ENCODE measurements around the gene CLBA1.
"Not testable (repeated sequence)": the region's sequence is repeated elsewhere in the genome, so short reads cannot be mapped to it uniquely, and the experiment has no call there.

CLBA1 gene

DNA sequence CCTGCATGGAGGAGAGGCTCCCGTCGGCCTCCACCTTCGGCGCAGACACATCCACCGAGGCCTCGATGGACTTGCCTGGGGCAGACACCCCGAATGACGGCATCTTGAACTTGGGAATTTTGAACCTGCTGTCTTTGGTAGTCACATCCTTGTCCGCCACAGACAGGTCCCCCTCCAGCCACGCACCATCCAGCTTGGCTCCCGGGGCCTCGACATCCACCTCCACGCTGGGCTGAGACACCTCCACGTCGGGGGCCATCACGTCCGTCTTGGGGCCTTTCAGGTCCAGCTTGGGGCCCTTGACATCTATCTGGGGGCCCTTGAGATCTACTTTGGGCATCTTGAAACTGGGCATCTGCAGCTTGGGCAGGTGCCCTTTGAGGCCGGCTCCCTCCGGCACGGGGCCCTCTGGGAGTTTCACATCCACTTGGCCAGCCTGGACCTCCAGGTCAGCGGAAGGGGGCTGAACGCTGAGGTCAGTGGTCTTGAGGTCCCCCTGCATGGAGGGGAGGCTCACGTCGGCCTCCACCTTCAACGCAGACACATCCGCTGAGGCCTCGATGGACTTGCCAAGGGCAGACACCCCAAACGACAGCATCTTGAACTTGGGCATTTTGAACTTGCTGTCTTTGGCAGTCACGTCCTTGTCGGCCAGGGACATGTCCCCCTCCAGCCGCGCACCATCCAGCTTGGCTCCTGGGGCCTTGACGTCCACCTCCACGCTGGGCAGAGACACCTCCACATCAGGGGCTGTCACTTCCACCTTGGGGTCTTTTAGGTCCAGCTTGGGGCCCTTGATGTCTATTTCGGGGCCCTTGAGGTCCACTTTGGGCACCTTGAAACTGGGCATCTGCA, 37.5 kb upstream of the CLBA1 start:
- not testable (repeated sequence) for DNase-seq

DNA sequence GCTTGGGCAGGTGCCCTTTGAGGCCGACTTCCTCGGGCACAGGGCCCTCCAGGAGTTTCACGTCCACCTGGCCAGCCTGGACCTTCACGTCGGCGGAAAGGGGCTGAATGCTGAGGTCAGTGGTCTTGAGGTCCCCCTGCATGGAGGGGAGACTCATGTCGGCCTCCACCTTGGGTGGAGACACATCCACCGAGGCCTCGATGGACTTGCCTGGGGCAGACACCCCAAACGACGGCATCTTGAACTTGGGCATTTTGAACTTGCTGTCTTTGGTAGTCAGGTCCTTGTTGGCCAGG, 36.9 kb upstream of the CLBA1 start:
- no peak for DNase-seq

DNA sequence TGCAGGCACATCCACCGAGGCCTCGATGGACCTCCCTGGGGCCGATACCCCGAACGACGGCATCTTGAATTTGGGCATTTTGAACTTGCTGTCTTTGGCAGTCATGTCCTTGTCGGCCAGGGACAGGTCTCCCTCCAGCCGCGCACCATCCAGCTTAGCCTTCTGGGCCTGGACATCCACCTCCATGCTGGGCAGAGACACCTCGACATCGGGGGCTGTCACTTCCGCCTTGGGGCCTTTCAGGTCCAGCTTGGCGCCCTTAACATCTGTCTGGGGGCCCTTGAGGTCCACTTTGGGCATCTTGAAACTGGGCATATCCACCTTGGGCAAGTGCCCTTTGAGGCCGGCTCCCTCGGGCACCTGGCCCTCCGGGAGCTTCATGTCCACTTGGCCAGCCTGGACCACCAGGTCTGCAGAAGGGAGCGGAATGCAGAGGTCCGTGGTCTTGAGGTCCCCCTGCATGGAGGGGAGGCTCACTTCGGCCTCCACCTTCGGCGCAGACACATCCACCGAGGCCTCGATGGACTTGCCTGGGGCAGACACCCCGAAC, 36.1 kb upstream of the CLBA1 start:
- DNase-seq, result not testable (repeated sequence)

DNA sequence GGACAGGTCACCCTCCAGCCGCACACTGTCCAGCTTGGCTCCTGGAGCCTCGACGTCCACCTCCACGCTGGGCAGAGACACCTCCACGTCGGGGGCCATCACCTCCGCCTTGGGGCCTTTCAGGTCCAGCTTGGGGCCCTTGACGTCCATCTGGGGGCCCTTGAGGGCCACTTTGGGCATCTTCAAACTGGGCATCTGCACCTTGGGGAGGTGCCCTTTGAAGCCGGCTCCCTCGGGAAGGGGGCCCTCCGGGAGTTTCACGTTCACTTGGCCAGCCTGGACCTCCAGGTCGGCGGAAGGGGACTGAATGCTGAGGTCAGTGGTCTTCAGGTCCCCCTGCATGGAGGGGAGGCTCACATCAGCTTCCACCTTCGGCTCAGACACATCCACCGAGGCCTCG, 35.6 kb upstream of the CLBA1 start:
- no peak for DNase-seq

DNA sequence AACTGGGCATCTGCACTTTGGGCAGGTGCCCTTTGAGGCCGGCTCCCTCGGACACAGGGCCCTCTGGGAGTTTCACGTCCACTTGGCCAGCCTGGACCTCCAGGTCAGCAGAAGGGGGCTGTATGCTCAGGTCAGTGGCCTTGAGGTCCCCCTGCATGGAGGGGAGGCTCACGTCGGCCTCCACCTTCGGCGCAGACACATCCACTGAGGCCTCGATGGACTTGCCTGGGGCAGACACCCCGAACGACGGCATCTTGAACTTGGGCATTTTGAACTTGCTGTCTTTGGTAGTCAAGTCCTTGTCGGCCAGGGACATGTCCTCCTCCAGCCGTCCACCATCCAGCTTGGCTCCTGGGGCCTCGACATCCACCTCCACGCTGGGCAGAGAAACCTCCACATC, 34.9 kb upstream of the CLBA1 start:
- DNase-seq, result not testable (repeated sequence)

DNA sequence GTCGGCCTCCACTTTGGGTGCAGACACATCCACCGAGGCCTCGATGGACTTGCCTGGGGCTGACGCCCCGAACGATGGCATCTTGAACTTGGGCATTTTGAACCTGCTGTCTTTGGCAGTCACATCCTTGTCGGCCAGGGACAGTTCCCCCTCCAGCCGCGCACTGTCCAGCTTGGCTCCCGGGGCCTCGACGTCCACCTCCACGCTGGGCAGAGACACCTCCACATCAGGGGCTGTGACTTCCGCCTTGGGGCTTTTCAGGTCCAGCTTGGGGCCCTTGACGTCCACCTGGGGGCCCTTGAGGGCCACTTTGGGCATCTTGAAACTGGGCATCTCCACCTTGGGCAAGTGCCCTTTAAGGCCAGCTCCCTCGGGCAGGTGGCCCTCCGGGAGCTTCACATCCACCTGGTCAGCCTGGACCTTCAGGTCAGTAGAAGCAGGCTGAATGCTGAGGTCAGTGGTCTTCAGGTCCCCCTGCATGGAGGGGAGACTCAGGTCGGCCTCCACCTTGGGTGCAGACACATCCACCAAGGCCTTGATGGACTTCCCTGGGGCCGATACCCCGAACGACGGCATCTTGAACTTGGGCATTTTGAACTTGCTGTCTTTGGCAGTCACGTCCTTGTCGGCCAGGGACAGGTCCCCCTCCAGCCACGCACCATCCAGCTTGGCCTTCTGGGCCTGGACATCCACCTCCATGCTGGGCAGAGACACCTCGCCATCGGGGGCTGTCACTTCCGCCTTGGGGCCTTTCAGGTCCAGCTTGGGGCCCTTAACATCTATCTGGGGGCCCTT, 33.5 kb upstream of the CLBA1 start:
- not testable (repeated sequence) for DNase-seq

DNA sequence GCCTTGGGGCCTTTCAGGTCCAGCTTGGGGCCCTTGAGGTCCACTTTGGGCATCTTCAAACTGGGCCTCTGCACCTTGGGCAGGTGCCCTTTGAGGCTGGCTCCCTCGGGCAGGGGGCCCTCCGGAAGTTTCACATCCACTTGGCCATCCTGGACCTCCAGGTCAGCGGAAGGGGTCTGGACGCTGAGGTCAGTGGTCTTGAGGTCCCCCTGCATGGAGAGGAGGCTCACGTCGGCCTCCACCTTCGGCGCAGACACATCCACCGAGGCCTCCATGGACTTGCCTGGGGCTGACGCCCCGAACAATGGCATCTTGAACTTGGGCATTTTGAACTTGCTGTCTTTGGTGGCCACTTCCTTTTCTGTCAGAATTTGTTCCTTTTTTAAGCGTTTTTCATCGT, 32.5 kb upstream of the CLBA1 start:
- DNase-seq, result no peak

DNA sequence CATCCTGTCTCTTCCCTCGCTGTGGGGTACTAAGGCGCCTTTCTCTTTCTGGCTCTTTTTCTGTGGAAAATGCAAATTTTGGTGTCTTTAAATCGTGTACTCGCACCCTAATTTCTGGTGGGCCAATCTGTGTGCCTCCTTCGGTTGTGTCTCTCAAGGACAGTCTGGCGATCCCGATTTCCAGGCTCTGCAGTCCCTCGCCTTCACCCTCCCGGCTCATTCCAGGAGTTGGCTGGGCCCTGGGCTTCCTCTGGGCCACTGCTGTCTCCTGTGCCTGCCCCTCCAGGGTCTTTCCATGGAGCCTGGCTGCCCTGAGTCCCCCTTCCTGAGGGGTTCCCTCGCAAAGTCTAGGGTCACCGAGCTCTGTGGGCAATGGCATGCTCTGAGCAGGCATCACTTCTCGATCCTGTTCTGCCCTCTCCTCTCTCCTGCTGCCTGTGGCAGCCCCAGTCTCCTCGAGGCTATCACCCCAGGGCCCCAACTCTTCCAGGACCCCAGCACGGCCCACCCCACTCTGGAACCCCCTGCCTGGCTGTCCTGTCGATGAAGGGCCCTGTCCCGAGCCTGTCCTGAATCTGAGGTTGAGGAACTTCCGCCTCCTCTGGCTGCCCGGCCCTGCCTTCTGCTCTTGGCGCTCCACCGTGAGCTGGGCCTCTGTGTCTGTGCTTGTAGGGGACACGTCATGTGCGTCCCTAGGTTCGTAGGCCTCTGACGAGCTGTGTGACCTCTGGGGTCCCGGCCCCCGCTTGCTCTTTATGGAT, 31.5 kb upstream of the CLBA1 start:
- DNase-seq, result no peak

DNA sequence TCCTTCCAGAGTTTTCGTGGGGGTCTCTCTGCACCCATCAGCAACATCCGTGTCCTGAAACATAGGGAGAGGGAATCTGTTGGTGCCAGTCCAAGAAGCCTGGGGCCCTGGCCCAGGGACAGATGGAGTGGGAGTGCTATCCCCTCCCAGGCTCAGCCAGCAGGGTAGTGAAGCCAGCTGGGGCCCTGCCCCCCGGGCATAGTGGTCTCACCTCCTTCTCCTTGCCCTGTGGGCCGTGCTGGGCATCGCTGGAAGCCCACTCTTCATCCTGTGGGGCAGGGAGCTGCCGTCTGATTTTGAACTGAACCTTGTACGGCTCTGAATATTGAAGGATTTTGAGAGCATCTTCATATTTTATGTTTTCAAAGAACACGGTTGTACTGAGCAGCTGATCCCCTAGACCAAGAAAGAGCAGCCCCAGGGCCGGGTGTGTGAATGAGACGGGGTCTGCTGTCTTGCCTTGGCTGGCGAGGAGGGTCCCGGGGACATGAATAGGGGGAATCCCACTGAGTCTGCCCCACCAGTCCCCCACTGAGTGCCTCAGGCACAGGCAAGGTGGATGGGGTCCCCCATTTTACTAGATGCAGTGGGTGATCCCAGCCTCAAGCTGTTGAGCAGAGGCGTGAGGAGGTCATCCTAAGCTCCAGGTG, 30.7 kb upstream of the CLBA1 start:
- no peak for DNase-seq

DNA sequence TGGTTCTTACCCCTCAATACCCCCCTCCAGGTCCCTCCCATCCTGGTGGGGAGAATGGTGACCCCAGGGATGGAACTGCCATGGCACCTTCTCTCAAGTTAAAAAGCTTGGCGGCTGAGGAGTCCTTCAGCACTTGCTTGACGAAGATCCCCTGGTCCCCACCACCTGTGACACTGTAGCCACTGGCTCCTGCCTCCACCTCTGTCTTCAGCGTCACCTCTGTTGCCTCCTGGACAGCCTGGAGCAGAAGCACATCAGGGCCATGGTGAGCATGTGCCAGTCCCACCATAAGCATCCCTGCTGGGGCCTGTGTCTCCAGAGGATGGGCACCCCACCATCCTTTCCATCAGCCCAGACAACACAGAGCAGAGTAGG, 30.2 kb upstream of the CLBA1 start:
- no peak for DNase-seq

DNA sequence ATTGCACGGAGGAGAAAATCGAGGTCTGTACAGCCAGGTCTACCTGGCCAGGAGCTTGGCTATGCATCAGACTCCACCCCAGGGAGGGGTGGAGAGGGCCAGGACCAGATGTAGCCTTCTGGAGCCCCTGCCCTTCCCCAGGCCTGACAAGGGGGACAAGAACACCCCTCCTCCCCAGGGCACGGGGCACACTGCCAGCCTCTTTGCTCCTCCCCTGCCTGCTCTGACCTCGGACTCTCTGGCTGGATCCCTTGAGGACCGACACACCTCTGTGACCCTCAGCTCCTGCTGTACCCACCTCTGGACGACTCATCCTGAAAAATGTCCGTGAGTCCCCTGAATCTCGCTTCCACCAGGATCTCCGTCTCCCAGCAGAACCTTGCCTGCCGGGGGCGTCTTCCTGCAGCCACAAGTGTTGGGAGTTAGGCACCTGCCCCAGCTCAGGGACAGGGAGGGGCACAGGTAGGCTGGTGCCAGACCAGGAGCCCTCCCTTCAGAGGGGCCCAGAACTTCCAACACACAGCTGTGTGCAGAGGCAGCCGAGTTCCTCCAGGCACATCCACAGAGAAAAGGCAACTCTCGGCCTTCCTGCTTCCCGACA, 29.2 kb upstream of the CLBA1 start:
- no peak for DNase-seq

DNA sequence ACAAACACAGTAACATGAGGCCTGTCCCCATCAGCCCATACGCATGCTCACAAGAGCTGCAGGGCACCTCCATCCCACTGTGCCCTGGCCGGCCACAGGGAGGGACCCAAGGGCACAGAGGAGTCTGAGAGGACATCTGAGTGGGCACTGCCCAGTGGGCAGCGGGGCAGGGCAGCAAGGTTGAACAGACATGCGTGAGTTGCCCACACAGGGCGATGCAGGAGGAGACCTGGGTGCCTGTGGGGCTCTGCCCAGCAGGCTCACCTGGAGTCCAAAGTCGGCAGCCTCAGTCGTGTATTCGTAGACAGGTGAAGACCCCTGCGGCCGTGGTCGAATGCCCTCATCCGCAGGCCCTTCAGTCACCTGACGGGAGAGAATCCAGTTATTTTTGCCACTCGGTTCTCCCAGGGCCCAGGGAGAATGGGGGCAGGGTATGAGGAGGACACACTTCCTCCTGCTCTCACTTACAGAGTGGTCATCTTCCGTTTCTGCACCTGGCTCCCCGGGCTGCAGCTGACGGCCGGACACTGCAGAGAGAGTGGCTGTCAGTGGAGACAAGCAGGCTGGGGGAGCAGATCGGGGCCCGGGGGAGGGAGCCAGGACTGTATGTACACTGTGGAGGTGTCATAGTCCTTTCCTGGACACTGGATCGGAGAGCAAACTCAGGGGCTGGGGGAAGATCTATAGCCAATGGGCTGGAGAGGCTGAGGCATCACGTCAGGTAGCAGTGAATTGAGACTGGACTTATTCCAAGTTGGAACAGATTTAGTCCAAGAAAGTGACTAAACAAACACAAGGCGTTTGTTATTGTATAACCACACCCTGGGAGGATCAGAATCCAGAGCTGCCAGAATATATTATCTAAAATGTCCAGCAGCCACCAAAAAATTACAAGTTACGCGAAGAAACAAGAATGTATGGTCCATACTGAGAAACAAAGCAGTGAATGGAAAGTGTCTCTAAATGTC, 28.2 kb upstream of the CLBA1 start:
- no peak for DNase-seq

DNA sequence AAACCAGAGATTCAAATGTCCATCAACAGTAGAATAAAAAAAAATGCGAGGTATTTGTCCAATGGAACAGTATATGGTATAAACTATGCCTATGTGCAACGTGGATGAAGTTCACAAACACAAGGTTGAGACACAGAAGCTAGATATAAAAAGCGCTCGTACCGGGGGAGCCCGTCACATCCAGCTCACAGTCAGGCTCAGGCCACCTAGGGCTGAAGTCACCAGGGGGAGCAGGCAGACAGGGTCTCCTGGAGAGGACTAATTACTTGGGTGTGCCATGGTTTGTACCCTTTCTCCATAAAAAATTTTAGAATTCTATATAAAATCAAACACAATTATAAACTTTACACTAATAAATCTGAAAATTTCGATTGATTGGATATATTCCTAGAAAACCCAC, 21.0 kb upstream of the CLBA1 start:
- DNase-seq, result no peak

DNA sequence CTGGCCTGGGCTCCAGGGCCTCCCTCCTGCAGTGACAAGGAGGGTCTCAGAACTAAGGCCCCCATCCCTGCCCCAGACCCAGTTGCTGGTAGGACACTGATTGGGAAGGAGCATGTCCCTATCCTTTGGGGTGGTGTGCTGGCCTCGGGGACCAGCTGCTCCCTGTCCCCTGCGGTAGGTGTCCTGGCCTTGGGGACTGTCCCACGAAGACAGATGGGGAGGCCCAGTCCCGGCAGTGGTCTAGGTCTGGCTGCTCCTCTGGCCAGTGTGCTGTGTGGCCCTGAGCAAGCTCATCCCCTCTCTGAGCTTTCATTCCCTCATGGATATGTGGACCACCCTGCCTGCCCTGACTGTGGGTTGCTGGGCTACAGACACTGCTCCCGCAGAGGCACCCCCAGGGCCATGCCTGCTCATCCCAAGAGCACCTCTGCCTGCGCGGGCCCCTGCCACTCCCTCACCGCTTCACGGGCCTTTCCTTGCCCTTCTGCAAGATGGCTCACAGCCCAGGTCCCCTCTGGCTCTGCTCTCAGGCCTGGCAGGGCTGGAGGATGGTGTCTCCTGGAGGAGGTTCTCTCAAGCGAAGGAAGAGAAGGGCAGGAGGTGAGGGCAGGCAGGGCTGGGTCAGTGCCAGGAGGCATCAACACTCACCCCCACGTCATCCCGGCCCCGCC, 19.9 kb upstream of the CLBA1 start:
- no peak for DNase-seq

DNA sequence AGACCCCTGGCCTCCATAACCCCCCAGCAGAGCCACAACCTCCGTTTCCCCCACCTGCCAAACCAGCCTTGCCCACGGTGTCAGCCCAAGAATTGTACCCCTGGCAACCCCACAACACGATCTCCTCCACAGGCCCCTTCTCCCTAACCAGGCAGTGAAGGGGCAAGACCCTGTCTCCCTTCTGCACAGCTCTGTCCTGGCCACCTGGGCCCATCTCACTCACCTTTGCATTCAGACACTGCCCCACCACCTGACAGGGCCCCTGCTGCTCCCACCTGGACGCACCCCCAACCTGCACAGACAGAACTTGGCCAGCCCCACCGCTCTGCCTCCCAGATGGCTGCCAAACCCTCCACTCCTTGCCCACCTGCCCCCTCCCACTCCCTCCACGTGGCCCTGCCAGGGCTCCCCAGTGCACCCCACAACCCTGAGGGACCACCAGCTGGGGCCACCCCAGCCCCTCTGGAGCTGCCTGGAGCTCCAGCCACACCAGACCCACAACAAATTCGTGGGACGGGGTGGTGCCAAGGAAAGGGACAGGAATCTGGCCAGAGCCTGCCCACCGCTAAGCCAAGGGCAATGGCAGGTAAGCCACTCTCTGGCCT, 19.2 kb upstream of the CLBA1 start:
- DNase-seq, result no peak

DNA sequence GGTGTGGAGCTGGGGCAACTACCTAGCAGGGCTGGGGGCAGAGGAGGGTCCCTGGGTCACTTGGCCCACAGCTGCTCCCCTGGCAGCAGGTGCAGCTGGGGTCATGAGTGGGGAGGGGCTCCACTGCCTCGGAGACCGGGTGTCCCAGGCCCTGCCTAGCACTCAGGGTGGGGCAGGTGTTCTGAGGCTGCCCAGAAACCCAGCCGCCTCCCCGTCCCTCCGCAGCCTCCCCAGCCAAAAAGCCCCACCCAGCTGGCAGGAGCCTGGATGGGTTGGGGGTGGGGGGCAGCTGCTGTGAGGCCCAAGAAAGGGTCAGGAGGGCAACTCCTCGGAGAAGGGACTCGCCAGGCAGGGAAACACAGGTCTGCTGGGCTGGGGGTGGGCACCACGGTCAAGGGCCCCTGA, 18.6 kb upstream of the CLBA1 start:
- no peak for DNase-seq

DNA sequence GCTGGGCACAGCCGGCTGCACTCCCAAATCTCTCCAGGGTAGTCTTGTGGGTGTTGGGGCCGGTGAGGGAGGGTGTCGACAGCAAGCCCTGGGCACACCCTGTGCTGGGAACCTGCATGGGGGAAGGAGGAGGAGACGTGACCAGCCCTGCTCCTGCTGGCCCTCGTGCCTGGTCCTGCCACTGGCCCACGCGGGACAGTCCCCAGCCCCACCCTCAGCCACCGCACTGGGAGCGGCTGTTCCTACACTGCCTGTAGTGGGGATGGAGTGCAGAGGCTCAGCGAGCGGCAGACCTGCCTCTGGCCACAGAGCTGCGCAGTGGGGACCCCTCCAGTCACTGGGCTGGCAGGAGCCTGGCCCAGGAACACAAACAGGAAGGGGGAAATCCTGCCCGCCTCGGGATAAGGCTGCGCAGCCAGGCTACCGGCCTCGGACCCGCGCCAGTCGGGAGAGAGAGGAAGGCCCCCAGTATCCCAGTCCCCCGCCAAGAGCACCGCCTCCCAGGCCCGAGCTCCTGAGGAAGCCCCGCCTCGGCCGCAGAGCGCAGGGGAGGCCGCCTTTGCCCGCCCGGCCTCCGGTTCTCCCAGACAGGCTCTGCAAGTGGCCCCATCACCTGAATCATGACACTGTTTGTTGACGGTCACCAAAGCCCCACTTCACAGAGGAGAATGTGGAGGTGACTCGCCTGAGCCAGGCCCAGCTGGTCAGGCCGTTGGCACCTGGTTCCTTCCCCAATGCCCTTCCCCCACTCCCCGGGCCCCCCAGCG, 18.0 kb upstream of the CLBA1 start:
- no peak for DNase-seq

DNA sequence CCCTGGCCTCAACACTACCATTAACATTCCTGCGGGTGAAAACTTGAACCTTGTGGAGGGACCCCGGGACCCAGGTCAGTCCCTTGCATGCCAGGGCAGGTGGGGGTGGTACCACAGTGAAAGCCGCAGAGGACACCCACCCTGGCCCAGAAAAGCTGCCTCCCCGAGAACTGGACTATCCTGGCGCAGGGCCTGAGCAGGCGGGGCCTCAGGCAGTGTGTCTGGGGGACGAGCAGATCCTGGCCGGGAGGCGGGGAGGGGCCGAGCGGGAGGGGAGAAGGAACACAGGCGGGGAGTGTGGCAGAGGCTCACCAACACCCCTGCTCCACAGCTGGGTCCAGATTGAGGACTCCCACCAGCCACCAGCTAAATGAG, 17.4 kb upstream of the CLBA1 start:
- no peak for DNase-seq

All from GF-D8 (cell line).